GM23338 (cell line): Measurements from ENCODE around the gene ERC2. TPM values are rescaled to one million over a fixed set of nuclear protein-coding genes. Genes with fewer than 3 reads are reported as not detected.

Experiments used
- ATAC-seq: fragments of 200-7000 bp; cut with Tn5 transposase; 3 replicates; pipeline ENCODE4 v1.9.1; 2020
- DNase-seq: peaks from one replicate; pipeline ENCODE4 v3.0.0-alpha.2; 2015; ENCODE audit warnings: low spot score
- H2AFZ ChIP-seq: fragments of 200-600 bp; sonication (generic); 2 replicates; pipeline ENCODE4 v1.8.0; 2016; ENCODE audit warnings: antibody characterized with exemption, mild to moderate bottlenecking, moderate library complexity
- H3F3A ChIP-seq: fragments of 200-600 bp; sonication (generic); replicated peaks from 2 replicates; pipeline ENCODE4 v1.8.0; 2017; ENCODE audit warnings: antibody characterized with exemption, mixed run types, low read depth
- H3K27ac ChIP-seq: fragments of 200-600 bp; sonication (generic); 2 replicates; pipeline ENCODE4 v1.6.1; 2016; ENCODE audit warnings: low read depth
- H3K27me3 ChIP-seq: fragments of 200-600 bp; sonication (generic); 2 replicates; pipeline ENCODE4 v1.8.0; 2016; ENCODE audit warnings: mild to moderate bottlenecking, mixed run types, moderate library complexity; ENCODE audit not compliant: insufficient read depth
- H3K36me3 ChIP-seq: fragments of 200-600 bp; sonication (generic); 2 replicates; pipeline ENCODE4 v1.8.0; 2016; ENCODE audit warnings: mild to moderate bottlenecking; ENCODE audit not compliant: insufficient read depth
- H3K4me1 ChIP-seq: fragments of 200-600 bp; sonication (generic); 2 replicates; pipeline ENCODE4 v1.8.0; 2016; ENCODE audit warnings: mild to moderate bottlenecking, moderate library complexity; ENCODE audit not compliant: insufficient read depth
- H3K4me2 ChIP-seq: fragments of 200-600 bp; sonication (generic); 2 replicates; pipeline ENCODE4 v1.7.1; 2017; ENCODE audit warnings: mixed run types
- H3K4me3 ChIP-seq: fragments of 200-600 bp; sonication (generic); 2 replicates; pipeline ENCODE4 v1.6.1; 2016; ENCODE audit warnings: mixed run types
- H3K79me2 ChIP-seq: fragments of 200-600 bp; sonication (generic); replicated peaks from 2 replicates; pipeline ENCODE4 v1.8.0; 2017; ENCODE audit warnings: mild to moderate bottlenecking; ENCODE audit not compliant: insufficient read depth
- H3K9me2 ChIP-seq: fragments of 200-600 bp; sonication (generic); 2 replicates; pipeline ENCODE4 v1.8.0; 2017; ENCODE audit not compliant: insufficient read depth
- H4K20me1 ChIP-seq: fragments of 200-600 bp; sonication (generic); replicated peaks from 2 replicates; pipeline ENCODE4 v1.8.0; 2017; ENCODE audit warnings: mild to moderate bottlenecking; ENCODE audit not compliant: insufficient read depth
- H3K27ac Mint-ChIP-seq: 2 replicates; pipeline ENCODE4 v1.8.0; 2020; ENCODE audit warnings: inconsistent platforms, mild to moderate bottlenecking, moderate library complexity, mixed read lengths
- H3K27me3 Mint-ChIP-seq: 3 replicates; pipeline ENCODE4 v1.8.0; 2022; ENCODE audit warnings: low read depth, mild to moderate bottlenecking, moderate library complexity, mixed read lengths, inconsistent platforms; ENCODE audit not compliant: insufficient read depth, poor library complexity
- H3K36me3 Mint-ChIP-seq: 3 replicates; pipeline ENCODE4 v1.8.0; 2021; ENCODE audit warnings: low read depth, mild to moderate bottlenecking, inconsistent platforms, moderate library complexity, mixed read lengths
- H3K4me1 Mint-ChIP-seq: 3 replicates; pipeline ENCODE4 v1.8.0; 2020; ENCODE audit warnings: mild to moderate bottlenecking, inconsistent platforms, mixed read lengths
- H3K4me3 Mint-ChIP-seq: 3 replicates; pipeline ENCODE4 v1.8.0; 2021; ENCODE audit warnings: moderate library complexity, mild to moderate bottlenecking, inconsistent platforms, mixed read lengths
- H3K9me3 Mint-ChIP-seq: 3 replicates; pipeline ENCODE4 v1.8.0; 2020; ENCODE audit warnings: moderate library complexity, mild to moderate bottlenecking, inconsistent platforms, mixed read lengths
- CREB1 ChIP-seq: fragments of 250-450 bp; sonication (Bioruptor Pico); IDR thresholded peaks from 2 replicates; pipeline ENCODE4 v1.5.0; 2020; ENCODE audit warnings: low read depth, mild to moderate bottlenecking, moderate library complexity
- ETS1 ChIP-seq: IDR thresholded peaks from 2 replicates; pipeline ENCODE4 v1.6.1; 2016; ENCODE audit warnings: antibody characterized with exemption
- EZH2 ChIP-seq: fragments of 200-600 bp; sonication (generic); IDR thresholded peaks from one replicate; pipeline ENCODE4 v1.8.0; 2017; ENCODE audit warnings: antibody characterized with exemption, mild to moderate bottlenecking, low read depth; ENCODE audit not compliant: unreplicated experiment
- EZH2phosphoT487 ChIP-seq: fragments of 200-600 bp; sonication (generic); IDR thresholded peaks from one replicate; pipeline ENCODE4 v1.8.1; 2018; ENCODE audit warnings: antibody characterized with exemption; ENCODE audit not compliant: unreplicated experiment
- JUNB ChIP-seq: IDR thresholded peaks from one replicate; pipeline ENCODE4 v1.6.1; 2016; ENCODE audit warnings: antibody characterized with exemption; ENCODE audit not compliant: unreplicated experiment
- NANOG ChIP-seq: IDR thresholded peaks from 2 replicates; pipeline ENCODE4 v1.6.1; 2016; ENCODE audit warnings: antibody characterized with exemption, borderline replicate concordance
- POLR2AphosphoS5 ChIP-seq: IDR thresholded peaks from 2 replicates; pipeline ENCODE4 v1.6.1; 2016; ENCODE audit warnings: antibody characterized with exemption, low read depth
- STAT1 ChIP-seq: IDR thresholded peaks from one replicate; pipeline ENCODE4 v1.6.1; 2016; ENCODE audit warnings: antibody characterized with exemption; ENCODE audit not compliant: unreplicated experiment
- ZNF114 ChIP-seq: fragments of 250-450 bp; sonication (Bioruptor Pico); IDR thresholded peaks from 2 replicates; pipeline ENCODE4 v1.5.0; 2020; ENCODE audit warnings: mild to moderate bottlenecking, moderate library complexity
- ZNF331 ChIP-seq: fragments of 250-450 bp; sonication (Bioruptor Pico); IDR thresholded peaks from 2 replicates; pipeline ENCODE4 v1.5.0; 2020; ENCODE audit warnings: low read depth, mild to moderate bottlenecking, moderate library complexity
- polyA plus RNA-seq: library from polyadenylated mRNA; unstranded; fragments of >200 nt; fragmentation: Nextera tagmentation; extraction: Ambion mirVana; gene quantifications from 2 replicates; pipeline ENCODE4 v1.2.1, GENCODE V29; 2016
- total RNA-seq: library from RNA; depleted of rRNA; stranded (reverse); fragments of >200 nt; shearing (Covaris generic); gene quantifications from 2 replicates; pipeline ENCODE4 v1.2.3, GENCODE V29; 2014
- TF ChIP-seq, protein P1 (sequence below): fragments of 250-450 bp; sonication (Bioruptor Pico); IDR thresholded peaks from 2 replicates; pipeline ENCODE4 v1.5.0; 2020; ENCODE audit warnings: mild to moderate bottlenecking, moderate library complexity
- TF ChIP-seq, protein P2 (sequence below): IDR thresholded peaks from one replicate; pipeline ENCODE4 v1.6.1; 2018; ENCODE audit warnings: antibody characterized with exemption; ENCODE audit not compliant: unreplicated experiment
- TF ChIP-seq, protein P3 (sequence below), 2 experiments: fragments of 200-600 bp in 1 of 2; sonication (generic) in 1 of 2; conservative IDR thresholded peaks; 2 replicates each; pipeline versions ENCODE4 v1.5.1 to v1.6.1; 2016 to 2017; ENCODE audit warnings: antibody characterized with exemption in 2 of 2, low read depth in 2 of 2, mild to moderate bottlenecking in 2 of 2, moderate library complexity in 1 of 2

ERC2 gene
- total and polyA plus RNA-seq, 2 experiments from 2014 or later = 11.8 to 13.7 TPM

DNA sequence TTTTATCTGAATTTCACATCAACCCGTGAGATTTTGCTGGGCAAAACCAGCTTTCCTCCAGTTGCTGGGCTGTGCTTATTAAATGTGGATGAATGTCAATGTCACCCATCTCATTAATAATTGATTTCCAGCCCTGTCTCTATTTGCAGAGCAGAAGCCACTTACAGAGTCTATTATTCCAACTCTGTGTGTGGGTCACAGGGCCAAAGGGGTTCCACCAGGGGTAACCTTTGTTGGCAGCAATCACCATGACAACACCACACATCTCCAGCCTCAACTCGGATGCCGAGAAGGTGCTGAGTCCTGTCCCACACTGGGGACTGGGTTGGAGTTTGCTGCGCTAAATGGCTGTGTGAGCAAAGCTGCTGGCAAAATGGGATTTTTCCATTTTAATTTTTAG is 930.1 kb downstream of the ERC2 start:
- no peak overlapping the region for H2AFZ ChIP-seq
- TF ChIP-seq JUNB = no peak
- no peak for TF ChIP-seq STAT1
- TF ChIP-seq CREB1 (CRISPR knock-in tag) = no peak
- TF ChIP-seq ZNF114 (CRISPR knock-in tag) = no peak
- no peak for TF ChIP-seq EZH2phosphoT487
- TF ChIP-seq EZH2 = no peak
- TF ChIP-seq ETS1 = no peak
- no peak for TF ChIP-seq ZNF331 (CRISPR knock-in tag)
- TF ChIP-seq, protein P1, sequence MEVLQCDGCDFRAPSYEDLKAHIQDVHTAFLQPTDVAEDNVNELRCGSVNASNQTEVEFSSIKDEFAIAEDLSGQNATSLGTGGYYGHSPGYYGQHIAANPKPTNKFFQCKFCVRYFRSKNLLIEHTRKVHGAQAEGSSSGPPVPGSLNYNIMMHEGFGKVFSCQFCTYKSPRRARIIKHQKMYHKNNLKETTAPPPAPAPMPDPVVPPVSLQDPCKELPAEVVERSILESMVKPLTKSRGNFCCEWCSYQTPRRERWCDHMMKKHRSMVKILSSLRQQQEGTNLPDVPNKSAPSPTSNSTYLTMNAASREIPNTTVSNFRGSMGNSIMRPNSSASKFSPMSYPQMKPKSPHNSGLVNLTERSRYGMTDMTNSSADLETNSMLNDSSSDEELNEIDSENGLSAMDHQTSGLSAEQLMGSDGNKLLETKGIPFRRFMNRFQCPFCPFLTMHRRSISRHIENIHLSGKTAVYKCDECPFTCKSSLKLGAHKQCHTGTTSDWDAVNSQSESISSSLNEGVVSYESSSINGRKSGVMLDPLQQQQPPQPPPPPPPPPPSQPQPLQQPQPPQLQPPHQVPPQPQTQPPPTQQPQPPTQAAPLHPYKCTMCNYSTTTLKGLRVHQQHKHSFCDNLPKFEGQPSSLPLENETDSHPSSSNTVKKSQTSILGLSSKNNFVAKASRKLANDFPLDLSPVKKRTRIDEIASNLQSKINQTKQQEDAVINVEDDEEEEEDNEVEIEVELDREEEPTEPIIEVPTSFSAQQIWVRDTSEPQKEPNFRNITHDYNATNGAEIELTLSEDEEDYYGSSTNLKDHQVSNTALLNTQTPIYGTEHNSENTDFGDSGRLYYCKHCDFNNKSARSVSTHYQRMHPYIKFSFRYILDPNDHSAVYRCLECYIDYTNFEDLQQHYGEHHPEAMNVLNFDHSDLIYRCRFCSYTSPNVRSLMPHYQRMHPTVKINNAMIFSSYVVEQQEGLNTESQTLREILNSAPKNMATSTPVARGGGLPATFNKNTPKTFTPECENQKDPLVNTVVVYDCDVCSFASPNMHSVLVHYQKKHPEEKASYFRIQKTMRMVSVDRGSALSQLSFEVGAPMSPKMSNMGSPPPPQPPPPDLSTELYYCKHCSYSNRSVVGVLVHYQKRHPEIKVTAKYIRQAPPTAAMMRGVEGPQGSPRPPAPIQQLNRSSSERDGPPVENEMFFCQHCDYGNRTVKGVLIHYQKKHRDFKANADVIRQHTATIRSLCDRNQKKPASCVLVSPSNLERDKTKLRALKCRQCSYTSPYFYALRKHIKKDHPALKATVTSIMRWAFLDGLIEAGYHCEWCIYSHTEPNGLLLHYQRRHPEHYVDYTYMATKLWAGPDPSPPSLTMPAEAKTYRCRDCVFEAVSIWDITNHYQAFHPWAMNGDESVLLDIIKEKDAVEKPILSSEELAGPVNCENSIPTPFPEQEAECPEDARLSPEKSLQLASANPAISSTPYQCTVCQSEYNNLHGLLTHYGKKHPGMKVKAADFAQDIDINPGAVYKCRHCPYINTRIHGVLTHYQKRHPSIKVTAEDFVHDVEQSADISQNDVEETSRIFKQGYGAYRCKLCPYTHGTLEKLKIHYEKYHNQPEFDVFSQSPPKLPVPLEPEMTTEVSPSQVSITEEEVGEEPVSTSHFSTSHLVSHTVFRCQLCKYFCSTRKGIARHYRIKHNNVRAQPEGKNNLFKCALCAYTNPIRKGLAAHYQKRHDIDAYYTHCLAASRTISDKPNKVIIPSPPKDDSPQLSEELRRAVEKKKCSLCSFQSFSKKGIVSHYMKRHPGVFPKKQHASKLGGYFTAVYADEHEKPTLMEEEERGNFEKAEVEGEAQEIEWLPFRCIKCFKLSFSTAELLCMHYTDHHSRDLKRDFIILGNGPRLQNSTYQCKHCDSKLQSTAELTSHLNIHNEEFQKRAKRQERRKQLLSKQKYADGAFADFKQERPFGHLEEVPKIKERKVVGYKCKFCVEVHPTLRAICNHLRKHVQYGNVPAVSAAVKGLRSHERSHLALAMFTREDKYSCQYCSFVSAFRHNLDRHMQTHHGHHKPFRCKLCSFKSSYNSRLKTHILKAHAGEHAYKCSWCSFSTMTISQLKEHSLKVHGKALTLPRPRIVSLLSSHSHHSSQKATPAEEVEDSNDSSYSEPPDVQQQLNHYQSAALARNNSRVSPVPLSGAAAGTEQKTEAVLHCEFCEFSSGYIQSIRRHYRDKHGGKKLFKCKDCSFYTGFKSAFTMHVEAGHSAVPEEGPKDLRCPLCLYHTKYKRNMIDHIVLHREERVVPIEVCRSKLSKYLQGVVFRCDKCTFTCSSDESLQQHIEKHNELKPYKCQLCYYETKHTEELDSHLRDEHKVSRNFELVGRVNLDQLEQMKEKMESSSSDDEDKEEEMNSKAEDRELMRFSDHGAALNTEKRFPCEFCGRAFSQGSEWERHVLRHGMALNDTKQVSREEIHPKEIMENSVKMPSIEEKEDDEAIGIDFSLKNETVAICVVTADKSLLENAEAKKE = no peak
- no peak for TF ChIP-seq NANOG
- no peak for TF ChIP-seq POLR2AphosphoS5
- TF ChIP-seq, protein P2, sequence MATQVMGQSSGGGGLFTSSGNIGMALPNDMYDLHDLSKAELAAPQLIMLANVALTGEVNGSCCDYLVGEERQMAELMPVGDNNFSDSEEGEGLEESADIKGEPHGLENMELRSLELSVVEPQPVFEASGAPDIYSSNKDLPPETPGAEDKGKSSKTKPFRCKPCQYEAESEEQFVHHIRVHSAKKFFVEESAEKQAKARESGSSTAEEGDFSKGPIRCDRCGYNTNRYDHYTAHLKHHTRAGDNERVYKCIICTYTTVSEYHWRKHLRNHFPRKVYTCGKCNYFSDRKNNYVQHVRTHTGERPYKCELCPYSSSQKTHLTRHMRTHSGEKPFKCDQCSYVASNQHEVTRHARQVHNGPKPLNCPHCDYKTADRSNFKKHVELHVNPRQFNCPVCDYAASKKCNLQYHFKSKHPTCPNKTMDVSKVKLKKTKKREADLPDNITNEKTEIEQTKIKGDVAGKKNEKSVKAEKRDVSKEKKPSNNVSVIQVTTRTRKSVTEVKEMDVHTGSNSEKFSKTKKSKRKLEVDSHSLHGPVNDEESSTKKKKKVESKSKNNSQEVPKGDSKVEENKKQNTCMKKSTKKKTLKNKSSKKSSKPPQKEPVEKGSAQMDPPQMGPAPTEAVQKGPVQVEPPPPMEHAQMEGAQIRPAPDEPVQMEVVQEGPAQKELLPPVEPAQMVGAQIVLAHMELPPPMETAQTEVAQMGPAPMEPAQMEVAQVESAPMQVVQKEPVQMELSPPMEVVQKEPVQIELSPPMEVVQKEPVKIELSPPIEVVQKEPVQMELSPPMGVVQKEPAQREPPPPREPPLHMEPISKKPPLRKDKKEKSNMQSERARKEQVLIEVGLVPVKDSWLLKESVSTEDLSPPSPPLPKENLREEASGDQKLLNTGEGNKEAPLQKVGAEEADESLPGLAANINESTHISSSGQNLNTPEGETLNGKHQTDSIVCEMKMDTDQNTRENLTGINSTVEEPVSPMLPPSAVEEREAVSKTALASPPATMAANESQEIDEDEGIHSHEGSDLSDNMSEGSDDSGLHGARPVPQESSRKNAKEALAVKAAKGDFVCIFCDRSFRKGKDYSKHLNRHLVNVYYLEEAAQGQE = no peak
- TF ChIP-seq, protein P3, sequence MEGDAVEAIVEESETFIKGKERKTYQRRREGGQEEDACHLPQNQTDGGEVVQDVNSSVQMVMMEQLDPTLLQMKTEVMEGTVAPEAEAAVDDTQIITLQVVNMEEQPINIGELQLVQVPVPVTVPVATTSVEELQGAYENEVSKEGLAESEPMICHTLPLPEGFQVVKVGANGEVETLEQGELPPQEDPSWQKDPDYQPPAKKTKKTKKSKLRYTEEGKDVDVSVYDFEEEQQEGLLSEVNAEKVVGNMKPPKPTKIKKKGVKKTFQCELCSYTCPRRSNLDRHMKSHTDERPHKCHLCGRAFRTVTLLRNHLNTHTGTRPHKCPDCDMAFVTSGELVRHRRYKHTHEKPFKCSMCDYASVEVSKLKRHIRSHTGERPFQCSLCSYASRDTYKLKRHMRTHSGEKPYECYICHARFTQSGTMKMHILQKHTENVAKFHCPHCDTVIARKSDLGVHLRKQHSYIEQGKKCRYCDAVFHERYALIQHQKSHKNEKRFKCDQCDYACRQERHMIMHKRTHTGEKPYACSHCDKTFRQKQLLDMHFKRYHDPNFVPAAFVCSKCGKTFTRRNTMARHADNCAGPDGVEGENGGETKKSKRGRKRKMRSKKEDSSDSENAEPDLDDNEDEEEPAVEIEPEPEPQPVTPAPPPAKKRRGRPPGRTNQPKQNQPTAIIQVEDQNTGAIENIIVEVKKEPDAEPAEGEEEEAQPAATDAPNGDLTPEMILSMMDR (conservative IDR thresholded peaks at IDR 0.05; ENCODE audit: low read depth in 2 of 2) = no peak
- no peaks in the 10 kb centered on the region for H3K79me2 ChIP-seq
- H3K9me2 ChIP-seq = peaks cover 21% of the 10 kb centered on the region
- no peaks in the 10 kb centered on the region for H3K36me3 Mint-ChIP-seq
- H4K20me1 ChIP-seq = no peaks in the 10 kb centered on the region
- peaks cover 27% of the 10 kb centered on the region for H3K4me1 Mint-ChIP-seq
- no peaks in the 10 kb centered on the region for H3K27me3 ChIP-seq
- DNase-seq (peak; percentile 60), ATAC-seq (peak; percentile 91)
- peaks cover 18% of the 10 kb centered on the region for H3K4me1 ChIP-seq
- H3K4me3 ChIP-seq = no peak overlapping the region
- no peaks in the 10 kb centered on the region for H3F3A ChIP-seq
- no peak overlapping the region for H3K27ac Mint-ChIP-seq
- H3K27ac ChIP-seq = no peak overlapping the region
- H3K27me3 Mint-ChIP-seq = peaks cover 2% of the 10 kb centered on the region
- no peaks in the 10 kb centered on the region for H3K9me3 Mint-ChIP-seq
- H3K36me3 ChIP-seq = no peaks in the 10 kb centered on the region
- no peak overlapping the region for H3K4me3 Mint-ChIP-seq
- no peak overlapping the region for H3K4me2 ChIP-seq
